ENCODE results near the gene SLC30A1. TPM values are rescaled to one million over a fixed set of nuclear protein-coding genes. Genes with fewer than 3 reads are reported as not detected.

Gene SLC30A1
- polyA plus RNA-seq, 1 donor from 2014 or later = 6.5 TPM

DNA sequence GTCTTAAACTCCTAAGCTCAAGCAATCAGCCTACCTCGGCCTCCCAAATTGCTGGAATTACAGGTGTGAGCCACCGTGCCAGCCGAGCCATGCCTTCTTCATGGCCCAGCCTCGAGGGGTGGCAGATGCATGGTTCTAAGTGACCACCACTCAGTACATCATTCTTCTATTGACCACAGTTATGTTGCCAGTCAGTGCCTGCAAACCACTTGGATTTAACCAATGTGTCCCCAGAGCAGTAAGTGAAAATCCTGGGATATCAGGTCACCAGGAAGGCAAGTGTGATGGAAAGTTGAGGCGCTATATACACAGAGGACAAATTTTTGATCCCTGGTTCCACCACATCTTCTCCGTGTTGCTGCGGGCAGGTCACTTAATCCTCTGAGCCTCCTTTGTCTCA, 50.0 kb downstream of the SLC30A1 start:
- no peaks in the 10 kb centered on the region for H3K36me3 ChIP-seq (ENCODE audit: insufficient read depth, low read length)
- H3K9ac ChIP-seq (ENCODE audit: low read length) = no peak overlapping the region
- no peaks in the 10 kb centered on the region for H3K79me2 ChIP-seq (replicated peaks; ENCODE audit: insufficient read depth, low read length)
- no peaks in the 10 kb centered on the region for H3F3A ChIP-seq (ENCODE audit: insufficient read depth, low read length, poor library complexity, severe bottlenecking)
- H3K4me2 ChIP-seq (ENCODE audit: low read length) = no peak overlapping the region
- H3K4me3 ChIP-seq (ENCODE audit: low read length) = no peak overlapping the region
- no peaks in the 10 kb centered on the region for H3K27me3 ChIP-seq (ENCODE audit: insufficient read depth, low read depth, low read length)
- H3K9me3 ChIP-seq (ENCODE audit: low read length) = no peaks in the 10 kb centered on the region
- no peaks in the 10 kb centered on the region for H3K9me2 ChIP-seq (ENCODE audit: insufficient read depth, low read length)
- no peaks in the 10 kb centered on the region for H4K20me1 ChIP-seq (ENCODE audit: insufficient read depth)
- no peak overlapping the region for H2AFZ ChIP-seq (ENCODE audit: low read depth, low read length)
- TF ChIP-seq, protein P1, sequence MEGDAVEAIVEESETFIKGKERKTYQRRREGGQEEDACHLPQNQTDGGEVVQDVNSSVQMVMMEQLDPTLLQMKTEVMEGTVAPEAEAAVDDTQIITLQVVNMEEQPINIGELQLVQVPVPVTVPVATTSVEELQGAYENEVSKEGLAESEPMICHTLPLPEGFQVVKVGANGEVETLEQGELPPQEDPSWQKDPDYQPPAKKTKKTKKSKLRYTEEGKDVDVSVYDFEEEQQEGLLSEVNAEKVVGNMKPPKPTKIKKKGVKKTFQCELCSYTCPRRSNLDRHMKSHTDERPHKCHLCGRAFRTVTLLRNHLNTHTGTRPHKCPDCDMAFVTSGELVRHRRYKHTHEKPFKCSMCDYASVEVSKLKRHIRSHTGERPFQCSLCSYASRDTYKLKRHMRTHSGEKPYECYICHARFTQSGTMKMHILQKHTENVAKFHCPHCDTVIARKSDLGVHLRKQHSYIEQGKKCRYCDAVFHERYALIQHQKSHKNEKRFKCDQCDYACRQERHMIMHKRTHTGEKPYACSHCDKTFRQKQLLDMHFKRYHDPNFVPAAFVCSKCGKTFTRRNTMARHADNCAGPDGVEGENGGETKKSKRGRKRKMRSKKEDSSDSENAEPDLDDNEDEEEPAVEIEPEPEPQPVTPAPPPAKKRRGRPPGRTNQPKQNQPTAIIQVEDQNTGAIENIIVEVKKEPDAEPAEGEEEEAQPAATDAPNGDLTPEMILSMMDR (IDR thresholded peaks at IDR 0.05; ENCODE audit: poor library complexity, severe bottlenecking) = no peak
- TF ChIP-seq EP300 (conservative IDR thresholded peaks at IDR 0.05; ENCODE audit: poor library complexity, severe bottlenecking) (no peak), POLR2AphosphoS5 (IDR thresholded peaks at IDR 0.05) (no peak), RAD21 (conservative IDR thresholded peaks at IDR 0.05) (no peak), MXI1 (conservative IDR thresholded peaks at IDR 0.05; ENCODE audit: poor library complexity, severe bottlenecking) (no peak), SMC3 (conservative IDR thresholded peaks at IDR 0.05; ENCODE audit: poor library complexity) (no peak), EZH2 (IDR thresholded peaks at IDR 0.05; ENCODE audit: borderline replicate concordance, insufficient read depth, low read length, poor library complexity, severe bottlenecking) (no peak), TAF1 (IDR thresholded peaks at IDR 0.05; ENCODE audit: low read depth) (no peak)
- TF ChIP-seq, protein P2, sequence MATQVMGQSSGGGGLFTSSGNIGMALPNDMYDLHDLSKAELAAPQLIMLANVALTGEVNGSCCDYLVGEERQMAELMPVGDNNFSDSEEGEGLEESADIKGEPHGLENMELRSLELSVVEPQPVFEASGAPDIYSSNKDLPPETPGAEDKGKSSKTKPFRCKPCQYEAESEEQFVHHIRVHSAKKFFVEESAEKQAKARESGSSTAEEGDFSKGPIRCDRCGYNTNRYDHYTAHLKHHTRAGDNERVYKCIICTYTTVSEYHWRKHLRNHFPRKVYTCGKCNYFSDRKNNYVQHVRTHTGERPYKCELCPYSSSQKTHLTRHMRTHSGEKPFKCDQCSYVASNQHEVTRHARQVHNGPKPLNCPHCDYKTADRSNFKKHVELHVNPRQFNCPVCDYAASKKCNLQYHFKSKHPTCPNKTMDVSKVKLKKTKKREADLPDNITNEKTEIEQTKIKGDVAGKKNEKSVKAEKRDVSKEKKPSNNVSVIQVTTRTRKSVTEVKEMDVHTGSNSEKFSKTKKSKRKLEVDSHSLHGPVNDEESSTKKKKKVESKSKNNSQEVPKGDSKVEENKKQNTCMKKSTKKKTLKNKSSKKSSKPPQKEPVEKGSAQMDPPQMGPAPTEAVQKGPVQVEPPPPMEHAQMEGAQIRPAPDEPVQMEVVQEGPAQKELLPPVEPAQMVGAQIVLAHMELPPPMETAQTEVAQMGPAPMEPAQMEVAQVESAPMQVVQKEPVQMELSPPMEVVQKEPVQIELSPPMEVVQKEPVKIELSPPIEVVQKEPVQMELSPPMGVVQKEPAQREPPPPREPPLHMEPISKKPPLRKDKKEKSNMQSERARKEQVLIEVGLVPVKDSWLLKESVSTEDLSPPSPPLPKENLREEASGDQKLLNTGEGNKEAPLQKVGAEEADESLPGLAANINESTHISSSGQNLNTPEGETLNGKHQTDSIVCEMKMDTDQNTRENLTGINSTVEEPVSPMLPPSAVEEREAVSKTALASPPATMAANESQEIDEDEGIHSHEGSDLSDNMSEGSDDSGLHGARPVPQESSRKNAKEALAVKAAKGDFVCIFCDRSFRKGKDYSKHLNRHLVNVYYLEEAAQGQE (IDR thresholded peaks at IDR 0.05; ENCODE audit: borderline replicate concordance) = no peak
- H3K27ac ChIP-seq (ENCODE audit: low read length) = no peak overlapping the region

DNA sequence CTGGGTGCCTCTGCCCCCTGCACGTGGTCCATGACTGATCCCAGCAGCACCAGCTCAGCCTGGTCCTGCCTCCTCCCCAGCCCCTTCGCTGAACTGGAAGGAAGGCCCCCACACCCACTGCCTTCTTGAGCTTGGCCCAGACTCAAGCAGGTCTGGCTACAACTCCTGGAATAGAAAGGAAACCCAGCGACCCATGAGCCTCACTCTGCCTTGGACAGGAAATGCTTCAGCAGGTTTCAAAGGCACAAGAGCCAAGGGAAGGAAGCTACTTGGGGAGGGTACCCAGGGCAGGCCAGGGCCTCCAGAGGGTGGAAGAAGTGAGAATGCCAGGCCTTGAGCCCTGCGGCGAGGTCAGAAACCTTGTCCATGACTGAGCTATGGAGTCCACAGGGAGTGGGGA, 51.1 kb downstream of the SLC30A1 start:
- Histone ChIP-seq H3K9me3 (ENCODE audit: low read length) (no peaks in the 10 kb centered on the region), H3F3A (ENCODE audit: insufficient read depth, low read length, poor library complexity, severe bottlenecking) (no peaks in the 10 kb centered on the region), H2AFZ (ENCODE audit: low read depth, low read length) (no peak overlapping the region), H3K36me3 (ENCODE audit: insufficient read depth, low read length) (no peaks in the 10 kb centered on the region), H3K27ac (ENCODE audit: low read length) (no peak overlapping the region), H3K9ac (ENCODE audit: low read length) (no peak overlapping the region), H4K20me1 (ENCODE audit: insufficient read depth) (no peaks in the 10 kb centered on the region), H3K79me2 (replicated peaks; ENCODE audit: insufficient read depth, low read length) (no peaks in the 10 kb centered on the region), H3K27me3 (ENCODE audit: insufficient read depth, low read depth, low read length) (no peaks in the 10 kb centered on the region), H3K4me3 (ENCODE audit: low read length) (no peak overlapping the region), H3K9me2 (ENCODE audit: insufficient read depth, low read length) (no peaks in the 10 kb centered on the region), H3K4me2 (ENCODE audit: low read length) (no peak overlapping the region)
- TF ChIP-seq, protein P2 (IDR thresholded peaks at IDR 0.05; ENCODE audit: borderline replicate concordance) = no peak
- TF ChIP-seq MXI1 (conservative IDR thresholded peaks at IDR 0.05; ENCODE audit: poor library complexity, severe bottlenecking) = no peak
- TF ChIP-seq EZH2 (IDR thresholded peaks at IDR 0.05; ENCODE audit: borderline replicate concordance, insufficient read depth, low read length, poor library complexity, severe bottlenecking) = no peak
- no peak for TF ChIP-seq EP300 (conservative IDR thresholded peaks at IDR 0.05; ENCODE audit: poor library complexity, severe bottlenecking)
- TF ChIP-seq SMC3 (conservative IDR thresholded peaks at IDR 0.05; ENCODE audit: poor library complexity) = no peak
- TF ChIP-seq TAF1 (IDR thresholded peaks at IDR 0.05; ENCODE audit: low read depth) = no peak
- TF ChIP-seq, protein P1 (IDR thresholded peaks at IDR 0.05; ENCODE audit: poor library complexity, severe bottlenecking) = no peak
- TF ChIP-seq POLR2AphosphoS5 (IDR thresholded peaks at IDR 0.05) = no peak
- no peak for TF ChIP-seq RAD21 (conservative IDR thresholded peaks at IDR 0.05)

Data from neural cell (in vitro differentiated cells).